NCI-H146 treated with DMSO at 0.1 percent for 48 hours (cell line): ENCODE measurements around the gene NUMB.

Experiments used
- DNase-seq: peaks from one replicate; lab custom pipeline; 2025; ENCODE audit not compliant: unreplicated experiment; lab: John Stamatoyannopoulos, UW

NUMB gene

DNA sequence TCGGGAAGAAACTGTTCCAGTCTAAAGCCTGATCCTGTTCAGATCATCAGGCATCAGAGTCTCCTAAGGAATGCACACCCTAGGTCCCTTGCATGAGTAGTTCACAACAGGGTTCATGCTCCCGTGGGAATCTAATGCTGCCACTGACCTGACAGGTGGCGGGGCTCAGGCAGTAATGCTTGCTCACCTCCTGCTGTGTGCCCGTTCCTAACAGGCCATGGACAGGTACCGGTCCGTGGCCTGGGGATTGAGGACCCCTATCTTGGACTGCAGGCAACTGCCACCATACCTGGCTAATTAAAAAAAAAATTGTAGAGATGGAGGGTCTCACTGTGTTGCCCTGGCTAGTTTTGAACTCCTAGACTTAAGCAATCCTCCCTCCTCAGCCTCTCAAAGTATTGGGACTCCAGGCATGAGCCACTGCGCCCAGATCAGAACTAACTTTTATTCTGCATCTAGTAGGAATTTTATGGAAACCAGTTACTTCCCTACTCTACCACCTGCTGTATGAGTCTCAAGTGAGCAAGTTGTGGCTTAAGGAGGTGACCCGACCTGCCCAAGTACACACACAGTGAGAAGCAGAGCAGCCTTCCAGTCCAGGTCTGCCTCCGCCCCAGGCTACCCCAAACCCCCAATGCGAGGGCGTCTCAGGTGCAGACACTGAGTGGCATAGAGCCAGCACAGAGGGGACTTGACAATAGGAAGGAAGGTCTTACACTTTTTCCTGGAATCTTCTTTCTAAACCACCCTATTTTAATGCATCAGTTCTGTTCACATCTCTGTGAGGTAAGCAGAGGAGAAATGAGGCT lies 223.6 kb downstream of the NUMB start:
- DNase-seq: no peak

DNA sequence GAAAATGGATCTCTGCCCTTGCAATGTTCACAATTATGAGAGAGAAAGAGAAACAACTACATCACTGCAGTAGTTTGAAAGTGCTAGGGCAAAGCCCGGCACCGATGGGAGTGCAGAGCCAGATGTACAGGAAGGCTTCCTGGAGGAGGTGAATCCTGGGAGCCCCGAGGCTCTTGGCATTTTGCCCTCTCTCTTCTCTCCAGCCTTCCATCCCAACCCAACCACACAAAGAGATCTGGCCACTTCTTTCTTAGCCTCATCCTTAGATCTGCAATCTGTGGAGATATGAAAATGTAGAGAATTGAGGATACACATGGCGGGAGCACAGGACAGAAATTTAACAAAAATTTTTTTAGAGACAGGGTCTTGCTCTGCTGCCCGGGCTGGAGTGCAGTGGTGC lies 224.3 kb downstream of the NUMB start:
- no peak for DNase-seq

DNA sequence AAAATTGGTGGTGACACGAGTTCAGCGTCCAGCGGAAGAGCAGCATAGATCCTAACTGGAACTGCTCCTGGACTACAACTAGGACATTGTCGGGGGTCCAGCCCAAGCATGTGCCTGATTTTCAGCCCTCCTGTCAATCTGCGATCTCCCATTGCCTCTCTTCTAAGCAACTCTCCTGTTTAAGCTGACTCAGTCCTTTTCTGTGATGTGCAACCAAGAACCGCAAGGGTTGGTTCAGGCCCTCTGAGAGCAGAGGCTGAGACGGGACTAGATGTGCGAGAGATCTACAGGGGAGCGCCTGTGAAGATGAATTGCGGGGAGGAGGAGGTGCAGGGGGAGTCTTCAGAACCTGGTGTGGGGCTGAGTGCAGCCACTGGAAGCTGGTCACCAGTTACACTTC lies 224.8 kb downstream of the NUMB start:
- no peak for DNase-seq

DNA sequence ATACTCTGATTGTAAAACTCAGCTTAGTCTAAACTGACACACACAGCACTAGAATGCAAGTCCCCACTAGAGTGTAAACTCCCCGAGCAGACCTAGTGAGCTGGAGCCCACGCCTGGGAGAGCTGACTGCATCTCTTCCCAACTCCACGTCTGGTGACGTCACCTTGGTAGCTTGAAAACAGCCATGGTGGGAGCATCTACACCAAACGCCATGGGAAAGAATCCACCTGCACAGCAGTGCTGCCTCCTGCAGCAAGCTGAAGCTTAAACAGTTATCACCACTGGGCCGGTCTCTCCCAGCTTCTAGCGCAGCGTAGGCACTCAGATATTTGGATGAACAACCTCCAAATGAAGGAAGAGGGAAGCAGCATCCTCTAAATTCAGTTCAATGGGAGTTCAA lies 225.4 kb downstream of the NUMB start:
- DNase-seq: no peak

DNA sequence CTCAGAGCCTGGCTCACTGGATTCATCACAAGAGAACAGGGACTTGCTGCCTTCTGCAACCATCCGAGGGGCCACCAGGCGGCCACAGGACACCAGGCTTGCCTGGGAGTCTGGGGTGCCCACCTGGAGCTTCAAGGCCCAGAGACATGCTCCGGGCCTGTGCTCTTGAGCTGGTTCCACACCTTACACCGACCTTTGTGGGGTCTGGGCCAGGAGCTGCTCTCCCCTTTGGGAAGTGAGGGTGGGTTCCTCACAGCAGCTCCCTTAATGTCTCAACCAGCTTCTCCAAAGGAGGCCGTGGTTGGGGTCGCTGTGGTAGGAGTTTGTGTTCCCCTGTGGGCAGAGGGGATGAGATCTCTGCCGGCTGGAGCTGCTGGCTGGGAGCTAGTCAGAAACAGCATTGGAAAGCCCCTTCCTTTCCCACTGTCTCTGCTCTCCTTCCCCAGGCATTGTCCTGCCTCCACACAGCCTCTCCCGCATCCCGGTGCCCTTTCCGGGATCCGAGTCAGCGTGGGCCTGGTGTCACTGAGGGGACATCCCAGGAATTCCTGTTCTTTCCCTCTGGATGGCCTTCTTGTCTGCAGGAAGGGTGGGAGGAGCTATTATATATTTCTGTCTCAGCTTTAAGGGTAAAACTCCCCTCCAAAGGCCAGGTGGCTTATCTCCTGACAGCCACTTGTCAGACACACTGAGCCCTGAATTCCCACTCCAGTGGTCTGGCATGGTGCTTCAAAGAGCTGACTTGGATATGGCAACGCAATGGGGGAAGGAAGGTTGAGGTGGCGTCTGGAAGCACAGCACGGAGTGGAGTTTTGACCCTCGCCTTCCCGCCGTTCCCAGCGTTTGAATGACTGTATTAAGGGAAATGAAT lies 226.1 kb downstream of the NUMB start:
- DNase-seq: no peak

DNA sequence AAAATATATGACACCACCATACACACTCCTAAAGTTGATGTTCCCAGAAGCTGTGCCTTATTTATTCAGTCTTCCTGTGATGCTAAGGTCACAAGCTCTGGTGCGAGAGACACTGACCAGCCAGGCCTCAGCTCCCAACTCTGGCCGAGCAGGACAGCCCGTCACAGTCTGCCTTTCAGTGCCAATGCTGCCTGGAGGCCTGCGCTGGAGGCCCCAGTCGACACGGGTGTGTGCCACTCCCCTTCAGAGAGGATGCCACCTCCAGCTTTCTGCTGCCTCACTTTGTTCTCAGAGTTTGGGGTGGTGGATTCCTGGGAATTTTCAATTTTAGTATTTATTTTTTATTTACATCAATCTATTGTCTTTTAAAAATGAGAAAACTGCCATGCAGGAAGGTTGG lies 228.3 kb downstream of the NUMB start:
- DNase-seq: no peak

DNA sequence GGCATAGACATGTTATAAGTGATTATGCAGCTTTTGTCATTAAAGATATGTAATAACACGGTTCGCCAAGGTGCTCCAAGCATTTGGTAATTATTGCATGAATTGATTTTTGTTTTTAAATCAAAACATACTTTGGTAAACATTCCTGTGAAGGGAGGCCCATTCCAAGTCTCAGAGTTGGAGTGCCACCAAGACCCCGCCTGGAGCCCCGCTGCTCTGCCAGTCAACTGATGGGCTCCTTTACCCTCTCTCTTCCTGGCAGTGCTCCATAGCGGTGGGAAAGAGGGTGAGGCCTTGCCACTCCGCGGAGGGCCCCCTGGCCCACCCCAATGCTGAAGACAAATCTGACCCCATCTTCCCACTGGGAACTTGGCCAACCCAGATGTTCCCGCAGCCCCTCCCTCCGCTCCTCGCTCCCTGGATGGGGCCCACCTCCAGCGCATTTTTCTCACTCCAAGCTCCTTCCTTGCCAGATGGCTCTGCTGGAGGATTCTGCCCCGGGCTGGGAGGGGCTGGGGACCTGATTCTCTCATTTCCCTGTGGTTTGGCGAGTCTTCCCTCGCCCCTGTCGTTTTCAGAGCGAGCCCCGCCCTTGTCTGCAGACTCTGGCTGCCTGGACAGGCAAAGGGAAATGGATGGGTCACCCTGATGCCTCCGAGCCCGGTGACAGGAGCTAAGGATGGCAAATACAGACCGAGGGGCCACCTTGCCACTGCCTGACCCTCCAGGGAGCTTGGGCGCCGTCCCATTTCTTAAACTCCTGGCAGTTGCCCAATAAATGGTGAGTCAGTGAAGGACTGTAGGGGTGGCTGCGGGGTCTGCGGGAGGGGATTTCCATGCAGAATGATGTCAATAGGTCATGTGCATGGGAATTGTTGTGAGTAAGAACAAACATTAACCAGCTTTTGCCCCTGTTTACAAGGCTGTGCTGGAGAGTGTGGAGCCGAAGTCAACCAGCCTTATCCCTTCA lies 230.2 kb downstream of the NUMB start:
- no peak for DNase-seq

DNA sequence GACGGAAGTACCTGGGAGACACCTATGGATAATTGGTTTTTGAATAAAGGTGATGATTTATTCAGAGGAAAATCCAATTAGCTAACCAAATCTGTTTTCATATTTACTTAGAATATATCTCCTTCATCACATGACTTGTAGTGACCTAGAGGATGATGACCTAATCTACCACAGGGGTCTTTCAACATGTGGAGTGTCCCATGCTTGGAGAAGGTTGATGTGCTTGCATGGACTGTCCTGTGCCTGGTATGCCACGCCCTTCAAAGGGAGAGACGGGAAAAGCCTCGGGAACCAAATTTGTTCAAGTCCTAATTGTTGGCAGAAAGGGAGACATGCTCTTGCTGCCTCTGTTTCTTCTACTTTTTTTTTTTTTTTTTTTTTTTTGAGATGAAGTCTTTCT lies 232.8 kb downstream of the NUMB start:
- DNase-seq: no peak
